Gastroesophageal sphincter (tissue), 4 donors: ENCODE results near the gene CLDN8. TPM values are rescaled to one million over a fixed set of nuclear protein-coding genes. Genes with fewer than 3 reads are reported as not detected.

Source experiments
- ATAC-seq: fragments of 150-250 bp; one replicate; pipeline ENCODE4 v1.9.1; 2016; ENCODE audit warnings: mild to moderate bottlenecking, moderate library complexity
- H3K27ac ChIP-seq, 4 donors: fragments of 200-600 bp; sonication (generic) in 3 of 4; 1 replicate in 3 of 4; 2 replicates in 1 of 4; pipeline ENCODE4 v1.5.1; 2016 to 2019
- H3K27me3 ChIP-seq: fragments of 200-600 bp; sonication (generic); one replicate; pipeline ENCODE4 v1.5.1; 2019
- H3K36me3 ChIP-seq, 2 donors: fragments of 200-600 bp; sonication (generic); one replicate each; pipeline ENCODE4 v1.5.1; 2019; ENCODE audit warnings: control low read depth in 1 of 2
- H3K4me1 ChIP-seq, 3 donors: fragments of 200-600 bp; sonication (generic); 1 replicate in 2 of 3; 2 replicates in 1 of 3; pipeline ENCODE4 v1.5.1; 2016 to 2019; ENCODE audit warnings: control low read depth in 2 of 3
- H3K4me3 ChIP-seq, 2 donors: fragments of 200-600 bp; sonication (generic); one replicate each; pipeline ENCODE4 v1.5.1; 2019; ENCODE audit warnings: mild to moderate bottlenecking in 1 of 2, moderate library complexity in 1 of 2
- H3K9me3 ChIP-seq, 3 donors: fragments of 200-600 bp; sonication (generic); one replicate each; pipeline ENCODE4 v1.5.1; 2017 to 2019; ENCODE audit warnings: control low read depth in 2 of 3
- EP300 ChIP-seq: sonication (generic); formaldehyde crosslinking; IDR thresholded peaks from one replicate; pipeline ENCODE4 v1.6.1; 2017; ENCODE audit warnings: antibody characterized with exemption, mild to moderate bottlenecking
- POLR2A ChIP-seq, 2 donors: fragments of 450-650 bp; IDR thresholded peaks; one replicate each; pipeline ENCODE4 v1.6.1; 2017; ENCODE audit warnings: antibody characterized with exemption in 2 of 2, mild to moderate bottlenecking in 2 of 2, moderate library complexity in 1 of 2
- POLR2AphosphoS5 ChIP-seq: sonication (generic); formaldehyde crosslinking; IDR thresholded peaks from one replicate; pipeline ENCODE4 v1.6.1; 2017; ENCODE audit warnings: antibody characterized with exemption
- WGBS, 2 donors: methylation state at CpG; one replicate each; pipeline ENCODE4 v1.1.5; 2018; ENCODE audit warnings: low coverage in 1 of 2; 5-methylcytosine and 5-hydroxymethylcytosine counted together
- total RNA-seq, 4 donors: library from RNA; depleted of rRNA; stranded (reverse); fragments of >200 nt; gene quantifications; one replicate each; pipeline ENCODE4 v1.1.0, GENCODE V29; 2016
- TF ChIP-seq, protein P1 (sequence below), 4 experiments: fragments of 200-600 bp in 2 of 4; fragments of 450-650 bp in 2 of 4; sonication (generic) in 1 of 4; IDR thresholded peaks; one replicate each; pipeline ENCODE4 v1.5.1; 2017 to 2019; ENCODE audit warnings: antibody characterized with exemption in 4 of 4, mild to moderate bottlenecking in 2 of 4, moderate library complexity in 2 of 4

CLDN8 gene
- total RNA-seq, 4 donors from 2014 or later: 2.1 TPM; not detected in 3

- ATAC-seq: peak; percentile 93
- H3K27ac ChIP-seq: no peak overlapping the region
- H3K4me1 ChIP-seq: no peaks in the 10 kb centered on the region
- TF ChIP-seq POLR2A (IDR thresholded peaks at IDR 0.05) (no peak), POLR2AphosphoS5 (peak; percentile 45)
- 24 to 26% methylated on average over 3 of the region's 3 CpGs for WGBS, 2 donors
- H3K27me3 ChIP-seq: no peaks in the 10 kb centered on the region
- no peaks in the 10 kb centered on the region for H3K36me3 ChIP-seq
- no peak overlapping the region for H3K4me3 ChIP-seq
- peaks cover 0 to 6% (median 0%) of the 10 kb centered on the region in 3 donors for H3K9me3 ChIP-seq
Observed at GRCh38 chr21:30227633-30228404, 11.9 kb upstream of the CLDN8 start.

DNA sequence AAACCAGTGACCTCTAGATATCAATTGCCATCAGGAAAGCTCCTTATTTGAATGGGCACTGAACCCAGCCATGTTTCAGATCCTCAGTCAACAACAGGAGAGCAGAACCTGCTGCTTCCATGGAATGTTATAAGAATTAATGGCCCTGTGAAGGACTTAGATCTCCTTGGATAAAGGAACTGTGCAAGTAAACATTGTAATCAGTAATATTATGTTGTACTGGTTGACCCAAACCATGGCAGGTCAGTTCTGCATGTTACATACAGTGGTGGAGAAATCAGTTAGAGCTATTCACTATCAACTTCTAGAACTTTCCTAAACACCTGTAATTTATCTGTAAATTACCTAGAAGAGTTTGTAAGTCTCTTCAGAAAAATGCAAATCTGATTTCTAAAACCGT lies 11.2 kb upstream of the CLDN8 start:
- Histone ChIP-seq H3K4me3 (no peak overlapping the region), H3K27me3 (no peaks in the 10 kb centered on the region), H3K9me3 (peaks cover 0 to 6% (median 0%) of the 10 kb centered on the region in 3 donors), H3K4me1 (no peaks in the 10 kb centered on the region), H3K36me3 (no peaks in the 10 kb centered on the region), H3K27ac (no peak overlapping the region)
- TF ChIP-seq EP300 (no peak), POLR2A (IDR thresholded peaks at IDR 0.05) (no peak), POLR2AphosphoS5 (no peak)
- TF ChIP-seq, protein P1, sequence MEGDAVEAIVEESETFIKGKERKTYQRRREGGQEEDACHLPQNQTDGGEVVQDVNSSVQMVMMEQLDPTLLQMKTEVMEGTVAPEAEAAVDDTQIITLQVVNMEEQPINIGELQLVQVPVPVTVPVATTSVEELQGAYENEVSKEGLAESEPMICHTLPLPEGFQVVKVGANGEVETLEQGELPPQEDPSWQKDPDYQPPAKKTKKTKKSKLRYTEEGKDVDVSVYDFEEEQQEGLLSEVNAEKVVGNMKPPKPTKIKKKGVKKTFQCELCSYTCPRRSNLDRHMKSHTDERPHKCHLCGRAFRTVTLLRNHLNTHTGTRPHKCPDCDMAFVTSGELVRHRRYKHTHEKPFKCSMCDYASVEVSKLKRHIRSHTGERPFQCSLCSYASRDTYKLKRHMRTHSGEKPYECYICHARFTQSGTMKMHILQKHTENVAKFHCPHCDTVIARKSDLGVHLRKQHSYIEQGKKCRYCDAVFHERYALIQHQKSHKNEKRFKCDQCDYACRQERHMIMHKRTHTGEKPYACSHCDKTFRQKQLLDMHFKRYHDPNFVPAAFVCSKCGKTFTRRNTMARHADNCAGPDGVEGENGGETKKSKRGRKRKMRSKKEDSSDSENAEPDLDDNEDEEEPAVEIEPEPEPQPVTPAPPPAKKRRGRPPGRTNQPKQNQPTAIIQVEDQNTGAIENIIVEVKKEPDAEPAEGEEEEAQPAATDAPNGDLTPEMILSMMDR (IDR thresholded peaks at IDR 0.05): no peak
- no peak for ATAC-seq
- WGBS, 2 donors: 64 to 75% methylated on average over 1 of the region's 1 CpG

GRCh38 chr21:30223596-30223995 lies 7.7 kb upstream of the CLDN8 start:
- Histone ChIP-seq H3K9me3 (no peaks in the 10 kb centered on the region), H3K27me3 (no peaks in the 10 kb centered on the region), H3K36me3 (no peaks in the 10 kb centered on the region), H3K4me3 (no peak overlapping the region), H3K4me1 (no peaks in the 10 kb centered on the region), H3K27ac (no peak overlapping the region)
- TF ChIP-seq, protein P1 (IDR thresholded peaks at IDR 0.05): no peak
- ATAC-seq: no peak
- 20 to 55% methylated on average over 2 of the region's 2 CpGs for WGBS, 2 donors

- TF ChIP-seq EP300 (no peak), POLR2A (IDR thresholded peaks at IDR 0.05) (no peak), POLR2AphosphoS5 (no peak)
- TF ChIP-seq, protein P1 (IDR thresholded peaks at IDR 0.05): no peak
- no peaks in the 10 kb centered on the region for H3K9me3 ChIP-seq
- no peak for ATAC-seq
- no peaks in the 10 kb centered on the region for H3K4me1 ChIP-seq
- no peaks in the 10 kb centered on the region for H3K36me3 ChIP-seq
- no peak overlapping the region for H3K27ac ChIP-seq
- H3K27me3 ChIP-seq: no peaks in the 10 kb centered on the region
- no peak overlapping the region for H3K4me3 ChIP-seq
Observed at GRCh38 chr21:30222724-30223123, 6.8 kb upstream of the CLDN8 start.

GRCh38 chr21:30211071-30211470 lies 4.8 kb downstream of the CLDN8 start:
- 18 to 60% methylated on average over 1 of the region's 1 CpG for WGBS, 2 donors
- H3K9me3 ChIP-seq: no peaks in the 10 kb centered on the region
- TF ChIP-seq EP300 (no peak), POLR2AphosphoS5 (no peak), POLR2A (IDR thresholded peaks at IDR 0.05) (no peak)
- TF ChIP-seq, protein P1 (IDR thresholded peaks at IDR 0.05): no peak
- H3K4me1 ChIP-seq: no peaks in the 10 kb centered on the region
- H3K27ac ChIP-seq: no peak overlapping the region
- H3K27me3 ChIP-seq: no peaks in the 10 kb centered on the region
- no peak for ATAC-seq
- H3K36me3 ChIP-seq: no peaks in the 10 kb centered on the region
- H3K4me3 ChIP-seq: no peak overlapping the region
